ENCODE results near the gene IQCK.

The IQCK gene

DNA sequence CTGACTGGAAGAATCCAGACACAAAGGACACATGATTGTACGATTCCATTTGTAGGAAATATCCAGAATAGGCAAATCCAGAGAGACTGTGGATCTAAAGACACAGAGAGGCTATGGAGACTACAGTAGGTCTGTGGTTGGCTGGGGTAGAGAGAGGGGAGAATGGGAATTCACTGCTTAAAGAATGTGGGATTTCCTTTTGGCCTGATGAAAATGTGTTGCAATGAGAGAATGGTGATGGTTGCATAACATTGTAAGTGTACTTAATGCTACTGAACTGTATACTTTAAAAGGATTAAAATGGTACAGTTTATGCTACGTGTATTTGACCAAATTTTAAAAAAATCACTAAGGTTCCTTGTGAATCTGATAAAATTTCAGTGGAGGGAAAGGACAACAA is 104.5 kb downstream of the IQCK start:
- DNase-seq, result no peak
- no peaks in the 10 kb centered on the region for H3K27me3 ChIP-seq
- no peaks in the 10 kb centered on the region for H3K9me3 ChIP-seq
- TF ChIP-seq, protein P1, sequence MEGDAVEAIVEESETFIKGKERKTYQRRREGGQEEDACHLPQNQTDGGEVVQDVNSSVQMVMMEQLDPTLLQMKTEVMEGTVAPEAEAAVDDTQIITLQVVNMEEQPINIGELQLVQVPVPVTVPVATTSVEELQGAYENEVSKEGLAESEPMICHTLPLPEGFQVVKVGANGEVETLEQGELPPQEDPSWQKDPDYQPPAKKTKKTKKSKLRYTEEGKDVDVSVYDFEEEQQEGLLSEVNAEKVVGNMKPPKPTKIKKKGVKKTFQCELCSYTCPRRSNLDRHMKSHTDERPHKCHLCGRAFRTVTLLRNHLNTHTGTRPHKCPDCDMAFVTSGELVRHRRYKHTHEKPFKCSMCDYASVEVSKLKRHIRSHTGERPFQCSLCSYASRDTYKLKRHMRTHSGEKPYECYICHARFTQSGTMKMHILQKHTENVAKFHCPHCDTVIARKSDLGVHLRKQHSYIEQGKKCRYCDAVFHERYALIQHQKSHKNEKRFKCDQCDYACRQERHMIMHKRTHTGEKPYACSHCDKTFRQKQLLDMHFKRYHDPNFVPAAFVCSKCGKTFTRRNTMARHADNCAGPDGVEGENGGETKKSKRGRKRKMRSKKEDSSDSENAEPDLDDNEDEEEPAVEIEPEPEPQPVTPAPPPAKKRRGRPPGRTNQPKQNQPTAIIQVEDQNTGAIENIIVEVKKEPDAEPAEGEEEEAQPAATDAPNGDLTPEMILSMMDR (IDR thresholded peaks at IDR 0.05; ENCODE audit: low read depth, low read length), result no peak
- H3K4me1 ChIP-seq, result no peaks in the 10 kb centered on the region
- H3K36me3 ChIP-seq, result no peaks in the 10 kb centered on the region
- no peak overlapping the region for H3K4me3 ChIP-seq (ENCODE audit: low read depth, low read length)

DNA sequence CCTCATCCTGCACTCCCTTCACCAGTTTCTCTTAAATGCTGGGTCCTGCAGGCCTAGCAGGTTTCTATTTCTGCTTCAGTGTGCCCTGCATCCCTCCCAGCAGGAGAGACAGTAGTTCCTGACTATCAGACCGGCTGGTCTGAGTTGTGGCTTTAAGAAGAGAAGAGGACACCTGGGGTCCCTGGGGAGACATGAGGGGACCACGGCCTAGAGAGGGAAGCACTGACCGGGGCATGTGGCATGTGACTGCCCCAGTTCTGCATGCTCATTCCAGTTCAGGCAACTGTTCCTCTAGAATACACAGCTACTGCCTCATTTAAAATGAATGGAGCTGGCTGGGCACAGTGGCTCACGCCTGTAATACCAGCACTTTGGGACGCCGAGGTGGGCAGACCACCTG is 105.3 kb downstream of the IQCK start:
- TF ChIP-seq, protein P1 (IDR thresholded peaks at IDR 0.05; ENCODE audit: low read depth, low read length), result no peak

DNA sequence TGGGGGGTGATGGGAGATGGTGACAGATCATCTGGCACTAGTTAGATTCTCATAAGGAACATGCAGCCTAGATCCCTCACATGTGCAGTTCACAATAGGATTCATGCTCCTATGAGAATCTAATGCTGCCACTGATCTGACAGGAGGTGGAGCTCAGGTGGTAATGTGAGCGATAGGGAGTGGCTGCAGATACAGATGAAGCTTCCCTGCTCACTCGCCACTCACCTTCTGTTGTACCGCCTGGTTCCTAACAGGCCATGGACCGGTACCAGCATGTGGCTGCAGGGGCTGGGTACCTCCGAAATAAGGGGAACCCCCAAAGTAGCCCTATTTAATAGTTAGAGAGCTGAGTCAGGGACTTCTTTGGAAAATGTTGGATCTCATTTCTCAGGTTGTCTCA is 106.1 kb downstream of the IQCK start:
- Histone ChIP-seq H3K4me3 (ENCODE audit: low read depth, low read length) (no peak overlapping the region), H3K27me3 (no peaks in the 10 kb centered on the region), H3K4me1 (no peaks in the 10 kb centered on the region), H3K36me3 (no peaks in the 10 kb centered on the region), H3K9me3 (no peaks in the 10 kb centered on the region)
- TF ChIP-seq, protein P1 (IDR thresholded peaks at IDR 0.05; ENCODE audit: low read depth, low read length), result no peak
- no peak for DNase-seq

More for the DNA sequence above, 105.3 kb downstream of the IQCK start:
- H3K27me3 ChIP-seq, result no peaks in the 10 kb centered on the region
- H3K4me1 ChIP-seq, result no peaks in the 10 kb centered on the region
- H3K36me3 ChIP-seq, result no peaks in the 10 kb centered on the region
- H3K9me3 ChIP-seq, result no peaks in the 10 kb centered on the region
- no peak overlapping the region for H3K4me3 ChIP-seq (ENCODE audit: low read depth, low read length)
- no peak for DNase-seq

DNA sequence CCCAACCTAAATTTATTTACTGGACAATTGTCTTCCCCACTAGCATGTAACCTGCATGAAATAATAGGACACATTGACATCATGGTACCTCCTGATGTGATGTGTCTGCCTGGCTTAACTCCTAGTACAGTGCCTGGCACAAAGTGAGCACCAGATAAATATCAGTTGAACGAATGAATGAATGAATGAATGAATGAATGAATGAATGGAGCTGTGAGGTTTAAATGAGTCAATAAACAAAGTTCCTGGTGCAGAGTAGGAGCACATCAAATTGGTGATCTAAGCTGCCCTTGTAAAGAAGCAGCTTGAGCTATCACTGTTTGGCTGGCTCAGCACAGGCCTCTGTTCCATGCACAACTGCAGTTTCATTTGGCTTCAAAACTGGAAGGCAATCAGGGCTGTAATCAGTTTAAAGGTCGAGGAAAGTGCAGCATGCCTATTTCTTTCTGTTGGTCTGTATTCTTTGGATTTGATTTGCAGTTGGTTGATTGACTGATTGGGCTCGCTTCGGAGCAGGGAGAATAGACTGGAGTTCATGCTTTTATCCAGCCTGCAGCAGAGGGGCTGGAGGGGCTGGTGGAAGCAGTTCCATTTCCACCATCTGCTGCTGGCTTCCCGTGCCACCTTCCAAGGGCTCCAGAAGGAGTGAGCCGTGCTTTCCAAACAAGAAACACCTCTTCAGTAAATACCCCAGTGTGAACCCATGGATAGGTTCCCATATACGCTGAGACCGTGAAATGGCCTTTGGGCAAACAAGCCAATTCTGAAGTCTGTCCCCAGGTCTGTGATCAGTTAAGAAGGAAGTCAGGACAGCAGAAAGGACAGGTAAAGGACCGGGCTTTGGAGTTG is 112.0 kb downstream of the IQCK start:
- Histone ChIP-seq H3K36me3 (no peaks in the 10 kb centered on the region), H3K4me1 (no peaks in the 10 kb centered on the region), H3K9me3 (no peaks in the 10 kb centered on the region), H3K27me3 (no peaks in the 10 kb centered on the region), H3K4me3 (ENCODE audit: low read depth, low read length) (no peak overlapping the region)
- DNase-seq, result no peak
- TF ChIP-seq, protein P1 (IDR thresholded peaks at IDR 0.05; ENCODE audit: low read depth, low read length), result no peak

DNA sequence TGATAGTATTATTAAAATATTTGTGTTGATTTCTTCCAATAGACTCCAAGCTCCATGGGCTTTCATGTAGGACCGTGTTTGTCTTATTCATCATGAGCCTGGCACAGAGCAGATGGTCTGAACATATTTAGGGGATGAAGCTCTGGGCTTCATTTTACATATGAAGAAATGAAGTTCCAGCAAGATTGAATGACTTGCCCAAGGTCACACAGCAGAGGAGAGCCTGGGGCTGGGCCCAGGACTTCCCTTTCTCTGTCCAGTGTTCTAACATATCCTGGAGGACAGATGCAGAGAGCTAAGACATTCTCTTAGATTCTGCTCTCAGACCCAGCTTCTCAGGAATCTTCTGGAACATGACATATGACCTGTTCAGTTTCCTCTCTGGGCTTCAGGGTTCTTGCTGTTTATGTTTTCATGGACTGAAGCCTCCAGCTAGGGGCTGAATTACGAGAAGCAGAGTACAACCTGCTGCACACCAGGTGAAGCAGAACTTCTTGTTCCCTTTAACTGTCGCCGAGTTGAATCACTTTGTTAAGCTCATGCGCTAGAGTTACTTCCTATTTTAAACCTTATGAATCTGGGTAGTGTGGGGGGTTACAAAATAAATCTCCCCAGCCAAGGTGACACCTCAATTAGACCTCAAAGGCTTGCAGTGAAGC is 113.0 kb downstream of the IQCK start:
- no peaks in the 10 kb centered on the region for H3K27me3 ChIP-seq
- no peak overlapping the region for H3K4me3 ChIP-seq (ENCODE audit: low read depth, low read length)
- H3K9me3 ChIP-seq, result no peaks in the 10 kb centered on the region
- no peak for DNase-seq
- TF ChIP-seq, protein P1 (IDR thresholded peaks at IDR 0.05; ENCODE audit: low read depth, low read length), result no peak
- no peaks in the 10 kb centered on the region for H3K36me3 ChIP-seq
- H3K4me1 ChIP-seq, result no peaks in the 10 kb centered on the region

DNA sequence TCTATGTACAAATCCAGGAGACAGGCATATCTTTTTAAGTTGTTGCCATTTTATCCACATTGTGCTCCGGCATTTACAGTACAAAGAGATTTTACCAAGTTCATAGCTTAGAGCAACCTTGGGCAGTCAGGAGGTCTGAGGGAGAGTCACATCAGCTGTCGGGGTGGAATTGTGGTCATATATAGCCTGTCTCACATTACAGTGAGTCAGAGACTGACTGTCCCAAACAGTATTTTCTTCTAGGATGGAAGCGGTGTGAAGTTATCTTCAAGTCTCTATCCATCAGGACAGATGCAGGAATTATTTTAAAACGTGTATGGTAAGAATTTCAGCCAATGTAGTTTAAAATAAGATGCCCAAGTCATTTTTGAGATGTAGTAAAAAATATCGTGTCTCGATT is 113.6 kb downstream of the IQCK start:
- H3K4me1 ChIP-seq, result no peaks in the 10 kb centered on the region
- H3K9me3 ChIP-seq, result no peaks in the 10 kb centered on the region
- no peak for DNase-seq
- H3K36me3 ChIP-seq, result no peaks in the 10 kb centered on the region
- TF ChIP-seq, protein P1 (IDR thresholded peaks at IDR 0.05; ENCODE audit: low read depth, low read length), result no peak
- H3K4me3 ChIP-seq (ENCODE audit: low read depth, low read length), result no peak overlapping the region
- no peaks in the 10 kb centered on the region for H3K27me3 ChIP-seq

Measured in BE2C (cell line).